ENCODE measurements around the gene FBXO5.

Gene FBXO5

DNA sequence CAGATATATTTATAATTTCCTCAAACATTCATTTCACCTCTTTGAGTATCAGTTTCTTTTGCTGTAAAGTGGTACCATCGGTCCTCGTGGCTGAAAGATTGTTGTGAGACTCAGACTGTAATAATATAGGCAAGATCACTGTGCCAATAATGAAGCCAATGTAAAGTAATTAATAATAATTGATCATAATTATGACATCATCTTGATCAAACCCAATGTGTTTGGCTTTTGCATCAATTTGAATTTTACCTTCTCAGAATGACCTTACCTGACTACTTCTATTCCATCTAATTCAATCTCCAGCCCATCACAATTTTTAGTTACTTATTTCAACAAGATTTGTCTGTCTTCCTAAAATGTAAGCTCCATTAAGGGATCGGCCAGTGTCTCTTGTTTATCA lies 35.5 kb upstream of the FBXO5 start:
- no peak overlapping the region for H2AFZ ChIP-seq (ENCODE audit: low read depth, low read length)
- no CpG with 5 or more reads among the region's 3 CpGs for WGBS
- no peaks in the 10 kb centered on the region for H3K27me3 ChIP-seq (ENCODE audit: control insufficient read depth in 1 of 2, insufficient read depth in 1 of 2, low read length in 2 of 2)
- H3K79me1 ChIP-seq (replicated peaks; ENCODE audit: low read length, poor library complexity, severe bottlenecking): peaks cover 12% of the 10 kb centered on the region
- H3K27ac ChIP-seq (ENCODE audit: low read length, poor library complexity, severe bottlenecking): no peak overlapping the region
- no peak overlapping the region for H4K8ac ChIP-seq (ENCODE audit: low read length)
- no peak overlapping the region for H3K9ac ChIP-seq (ENCODE audit: low read length)
- H4K91ac ChIP-seq (ENCODE audit: low read length): no peak overlapping the region
- H3K4me3 ChIP-seq (ENCODE audit: insufficient read depth in 1 of 2, low read depth in 1 of 2, low read length in 2 of 2): no peak overlapping the region
- H3K36me3 ChIP-seq (ENCODE audit: control insufficient read depth in 1 of 2, insufficient read depth in 2 of 2, low read depth in 1 of 2, low read length in 2 of 2): peaks cover 3 to 68% of the 10 kb centered on the region in 2 experiments
- no peak overlapping the region for H3K4me2 ChIP-seq (ENCODE audit: low read length, poor library complexity, severe bottlenecking)
- no peak overlapping the region for H3K18ac ChIP-seq (ENCODE audit: low read depth in 1 of 2, low read length in 2 of 2)
- H3K4ac ChIP-seq (ENCODE audit: low read depth in 1 of 2, low read length in 2 of 2): no peak overlapping the region
- no peak overlapping the region for H2BK12ac ChIP-seq (ENCODE audit: low read length in 2 of 2)
- H3K9me3 ChIP-seq (ENCODE audit: control insufficient read depth, low read length): no peaks in the 10 kb centered on the region
- no peak overlapping the region for H3K23ac ChIP-seq (ENCODE audit: low read length in 2 of 2)
- no peak overlapping the region for H2BK120ac ChIP-seq (ENCODE audit: low read depth, low read length)
- no peak overlapping the region for H2BK5ac ChIP-seq (ENCODE audit: low read depth, low read length, poor library complexity, severe bottlenecking)
- DNase-seq: no peak
- no peak overlapping the region for H3K14ac ChIP-seq (ENCODE audit: low read length in 2 of 2)
- no peaks in the 10 kb centered on the region for H3K4me1 ChIP-seq (ENCODE audit: control insufficient read depth, insufficient read depth, low read depth, low read length)
- no peak overlapping the region for H2AK5ac ChIP-seq (ENCODE audit: low read length, severe bottlenecking)
- H2BK15ac ChIP-seq (ENCODE audit: low read depth, poor library complexity, severe bottlenecking): no peak overlapping the region

DNA sequence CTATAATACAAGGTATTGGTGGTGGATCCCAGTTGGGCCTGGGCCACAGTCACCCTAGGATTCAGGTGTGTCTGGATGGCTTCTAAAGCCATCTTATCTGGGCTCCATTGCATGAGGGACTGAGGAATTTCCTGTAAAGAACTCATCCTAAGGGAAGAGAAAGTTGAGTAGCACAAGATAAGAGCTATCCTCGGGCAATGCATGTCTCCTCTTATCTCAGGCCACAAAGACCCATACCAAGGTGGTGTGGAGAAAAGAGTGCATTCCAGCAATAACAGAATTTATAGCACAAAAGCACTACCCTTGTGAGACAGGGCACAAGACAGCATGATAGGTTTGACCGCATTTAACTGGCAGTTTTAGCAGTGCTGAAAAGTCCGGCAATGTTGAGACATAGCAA lies 34.0 kb upstream of the FBXO5 start:
- no peaks in the 10 kb centered on the region for H3K9me3 ChIP-seq (ENCODE audit: control insufficient read depth, low read length)
- H3K4ac ChIP-seq (ENCODE audit: low read depth in 1 of 2, low read length in 2 of 2): no peak overlapping the region
- H2AK5ac ChIP-seq (ENCODE audit: low read length, severe bottlenecking): no peak overlapping the region
- no peaks in the 10 kb centered on the region for H3K4me1 ChIP-seq (ENCODE audit: control insufficient read depth, insufficient read depth, low read depth, low read length)
- peak overlapping the region; percentile 71 for H4K8ac ChIP-seq (ENCODE audit: low read length)
- H3K9ac ChIP-seq (ENCODE audit: low read length): no peak overlapping the region
- H3K23ac ChIP-seq (ENCODE audit: low read length in 2 of 2): no peak overlapping the region
- H3K14ac ChIP-seq (ENCODE audit: low read length in 2 of 2): no peak overlapping the region
- no peak for DNase-seq
- H2AFZ ChIP-seq (ENCODE audit: low read depth, low read length): no peak overlapping the region
- no peak overlapping the region for H4K91ac ChIP-seq (ENCODE audit: low read length)
- no peak overlapping the region for H3K18ac ChIP-seq (ENCODE audit: low read depth in 1 of 2, low read length in 2 of 2)
- WGBS: 77% methylated on average over 3 of the region's 3 CpGs
- peaks cover 2 to 72% of the 10 kb centered on the region in 2 experiments for H3K36me3 ChIP-seq (ENCODE audit: control insufficient read depth in 1 of 2, insufficient read depth in 2 of 2, low read depth in 1 of 2, low read length in 2 of 2)
- no peak overlapping the region for H2BK5ac ChIP-seq (ENCODE audit: low read depth, low read length, poor library complexity, severe bottlenecking)
- no peak overlapping the region for H3K27ac ChIP-seq (ENCODE audit: low read length, poor library complexity, severe bottlenecking)
- no peak overlapping the region for H2BK120ac ChIP-seq (ENCODE audit: low read depth, low read length)
- no peak overlapping the region for H3K4me2 ChIP-seq (ENCODE audit: low read length, poor library complexity, severe bottlenecking)
- H2BK15ac ChIP-seq (ENCODE audit: low read depth, poor library complexity, severe bottlenecking): no peak overlapping the region
- H3K4me3 ChIP-seq (ENCODE audit: insufficient read depth in 1 of 2, low read depth in 1 of 2, low read length in 2 of 2): no peak overlapping the region
- H2BK12ac ChIP-seq (ENCODE audit: low read length in 2 of 2): no peak overlapping the region
- no peaks in the 10 kb centered on the region for H3K27me3 ChIP-seq (ENCODE audit: control insufficient read depth in 1 of 2, insufficient read depth in 1 of 2, low read length in 2 of 2)
- peaks cover 11% of the 10 kb centered on the region for H3K79me1 ChIP-seq (replicated peaks; ENCODE audit: low read length, poor library complexity, severe bottlenecking)

DNA sequence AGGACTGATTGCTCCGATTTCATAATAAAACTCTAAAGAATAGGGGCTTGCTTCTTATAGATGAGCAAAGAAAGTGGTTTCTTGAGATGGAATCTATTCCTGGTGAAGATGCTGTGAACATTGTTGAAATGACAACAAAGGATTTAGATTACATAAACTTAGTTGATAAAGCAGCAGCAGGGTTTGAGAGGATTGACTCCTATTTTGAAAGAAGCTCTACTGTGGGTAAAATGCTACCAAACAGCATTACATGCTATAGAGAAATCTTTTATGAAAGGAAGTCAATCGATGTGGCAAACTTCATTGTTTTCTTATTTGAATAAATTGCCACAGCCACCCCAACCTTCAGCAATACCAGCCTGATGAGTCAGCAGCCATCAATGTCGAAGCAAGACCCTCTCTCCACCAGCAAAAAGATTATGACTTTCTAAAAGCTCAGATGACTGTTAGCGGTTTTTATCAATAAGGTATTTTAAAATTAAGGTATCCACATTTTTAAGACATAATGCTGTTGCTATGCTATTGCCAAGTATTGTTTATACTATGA lies 32.3 kb upstream of the FBXO5 start:
- no peak overlapping the region for H3K4ac ChIP-seq (ENCODE audit: low read depth in 1 of 2, low read length in 2 of 2)
- H4K91ac ChIP-seq (ENCODE audit: low read length): no peak overlapping the region
- H3K4me1 ChIP-seq (ENCODE audit: control insufficient read depth, insufficient read depth, low read depth, low read length): no peaks in the 10 kb centered on the region
- no peak for DNase-seq
- H2BK12ac ChIP-seq (ENCODE audit: low read length in 2 of 2): no peak overlapping the region
- H2AK5ac ChIP-seq (ENCODE audit: low read length, severe bottlenecking): no peak overlapping the region
- H3K18ac ChIP-seq (ENCODE audit: low read depth in 1 of 2, low read length in 2 of 2): no peak overlapping the region
- no peak overlapping the region for H3K14ac ChIP-seq (ENCODE audit: low read length in 2 of 2)
- no peak overlapping the region for H3K4me3 ChIP-seq (ENCODE audit: insufficient read depth in 1 of 2, low read depth in 1 of 2, low read length in 2 of 2)
- no peak overlapping the region for H2BK15ac ChIP-seq (ENCODE audit: low read depth, poor library complexity, severe bottlenecking)
- H3K27me3 ChIP-seq (ENCODE audit: control insufficient read depth in 1 of 2, insufficient read depth in 1 of 2, low read length in 2 of 2): no peaks in the 10 kb centered on the region
- no peak overlapping the region for H3K9ac ChIP-seq (ENCODE audit: low read length)
- H4K8ac ChIP-seq (ENCODE audit: low read length): no peak overlapping the region
- no peaks in the 10 kb centered on the region for H3K9me3 ChIP-seq (ENCODE audit: control insufficient read depth, low read length)
- H3K4me2 ChIP-seq (ENCODE audit: low read length, poor library complexity, severe bottlenecking): no peak overlapping the region
- H3K36me3 ChIP-seq (ENCODE audit: control insufficient read depth in 1 of 2, insufficient read depth in 2 of 2, low read depth in 1 of 2, low read length in 2 of 2): peaks cover 0 to 66% of the 10 kb centered on the region in 2 experiments
- 100% methylated on average over 2 of the region's 4 CpGs for WGBS
- H2BK120ac ChIP-seq (ENCODE audit: low read depth, low read length): no peak overlapping the region
- no peak overlapping the region for H2AFZ ChIP-seq (ENCODE audit: low read depth, low read length)
- H3K27ac ChIP-seq (ENCODE audit: low read length, poor library complexity, severe bottlenecking): no peak overlapping the region
- no peak overlapping the region for H2BK5ac ChIP-seq (ENCODE audit: low read depth, low read length, poor library complexity, severe bottlenecking)
- H3K79me1 ChIP-seq (replicated peaks; ENCODE audit: low read length, poor library complexity, severe bottlenecking): peaks cover 10% of the 10 kb centered on the region
- no peak overlapping the region for H3K23ac ChIP-seq (ENCODE audit: low read length in 2 of 2)

DNA sequence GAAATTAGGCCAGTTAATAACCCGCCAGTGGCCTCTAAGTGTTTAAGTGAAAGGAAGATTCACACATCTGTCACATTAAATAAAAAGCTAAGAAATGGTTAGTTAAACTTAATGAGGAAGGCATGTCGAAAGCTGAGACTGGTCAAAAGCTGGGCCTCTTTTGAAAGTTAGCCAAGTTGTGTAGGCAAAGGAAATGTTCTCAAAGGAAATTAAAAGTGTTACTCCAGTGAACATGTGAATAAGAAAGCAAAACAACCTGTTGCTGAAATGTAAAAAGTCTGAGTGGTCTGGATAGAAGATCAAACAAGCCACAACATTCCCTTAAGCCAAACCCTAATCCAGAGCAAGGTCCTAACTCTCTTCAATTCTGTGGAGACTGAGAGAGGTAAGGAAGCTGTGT lies 30.6 kb upstream of the FBXO5 start:
- Histone ChIP-seq H4K8ac (ENCODE audit: low read length) (no peak overlapping the region), H3K18ac (ENCODE audit: low read depth in 1 of 2, low read length in 2 of 2) (no peak overlapping the region), H2BK15ac (ENCODE audit: low read depth, poor library complexity, severe bottlenecking) (no peak overlapping the region), H3K23ac (ENCODE audit: low read length in 2 of 2) (no peak overlapping the region), H3K4me3 (ENCODE audit: insufficient read depth in 1 of 2, low read depth in 1 of 2, low read length in 2 of 2) (no peak overlapping the region), H3K4ac (ENCODE audit: low read depth in 1 of 2, low read length in 2 of 2) (no peak overlapping the region), H3K9me3 (ENCODE audit: control insufficient read depth, low read length) (no peaks in the 10 kb centered on the region), H3K79me1 (replicated peaks; ENCODE audit: low read length, poor library complexity, severe bottlenecking) (peaks cover 7% of the 10 kb centered on the region), H3K4me2 (ENCODE audit: low read length, poor library complexity, severe bottlenecking) (no peak overlapping the region), H3K4me1 (ENCODE audit: control insufficient read depth, insufficient read depth, low read depth, low read length) (no peaks in the 10 kb centered on the region), H3K9ac (ENCODE audit: low read length) (no peak overlapping the region), H3K27ac (ENCODE audit: low read length, poor library complexity, severe bottlenecking) (no peak overlapping the region), H2BK5ac (ENCODE audit: low read depth, low read length, poor library complexity, severe bottlenecking) (no peak overlapping the region), H3K14ac (ENCODE audit: low read length in 2 of 2) (no peak overlapping the region), H3K36me3 (ENCODE audit: control insufficient read depth in 1 of 2, insufficient read depth in 2 of 2, low read depth in 1 of 2, low read length in 2 of 2) (peaks cover 0 to 53% of the 10 kb centered on the region in 2 experiments), H2BK12ac (ENCODE audit: low read length in 2 of 2) (no peak overlapping the region), H3K27me3 (ENCODE audit: control insufficient read depth in 1 of 2, insufficient read depth in 1 of 2, low read length in 2 of 2) (no peaks in the 10 kb centered on the region), H4K91ac (ENCODE audit: low read length) (no peak overlapping the region), H2AFZ (ENCODE audit: low read depth, low read length) (no peak overlapping the region), H2AK5ac (ENCODE audit: low read length, severe bottlenecking) (no peak overlapping the region), H2BK120ac (ENCODE audit: low read depth, low read length) (no peak overlapping the region)
- 100% methylated on average over 1 of the region's 2 CpGs for WGBS
- no peak for DNase-seq
